Mesendoderm (in vitro differentiated cells): ENCODE data around the gene PRKCB.
A peak's percentile ranks its signal among the peaks of the same experiment; 100 is the strongest.

Experiments used
- DNase-seq: peaks from one replicate; pipeline ENCODE4 v3.0.0; 2013
- H2AK5ac ChIP-seq: 2 replicates; pipeline ENCODE4 v1.6.1; 2013; ENCODE audit warnings: low read length, inconsistent platforms
- H2BK120ac ChIP-seq: 2 replicates; pipeline ENCODE4 v1.6.1; 2013; ENCODE audit warnings: low read depth, mild to moderate bottlenecking, low read length, moderate library complexity, mixed read lengths
- H2BK15ac ChIP-seq: replicated peaks from 2 replicates; pipeline ENCODE4 v1.6.1; 2013; ENCODE audit warnings: low read depth, mild to moderate bottlenecking, moderate library complexity
- H2BK5ac ChIP-seq: 2 replicates; pipeline ENCODE4 v1.6.1; 2013; ENCODE audit warnings: low read length, inconsistent platforms
- H3K18ac ChIP-seq: 2 replicates; pipeline ENCODE4 v1.6.1; 2013; ENCODE audit warnings: mild to moderate bottlenecking, low read length, mixed read lengths
- H3K23ac ChIP-seq: one replicate; pipeline ENCODE4 v1.6.1; 2013; ENCODE audit warnings: low read length
- H3K27ac ChIP-seq: 2 replicates; pipeline ENCODE4 v1.5.1; 2013; ENCODE audit warnings: low read depth, mild to moderate bottlenecking, inconsistent platforms, low read length, moderate library complexity
- H3K27me3 ChIP-seq: 2 replicates; pipeline ENCODE4 v1.6.1; 2013; ENCODE audit warnings: low read length, control low read depth, mild to moderate bottlenecking, inconsistent platforms; ENCODE audit not compliant: insufficient read depth, poor library complexity
- H3K36me3 ChIP-seq: 2 replicates; pipeline ENCODE4 v1.6.1; 2013; ENCODE audit warnings: low read length, inconsistent platforms; ENCODE audit not compliant: control insufficient read depth, insufficient read depth
- H3K4ac ChIP-seq: one replicate; pipeline ENCODE4 v1.6.1; 2013; ENCODE audit warnings: low read depth, mild to moderate bottlenecking, low read length, moderate library complexity
- H3K4me1 ChIP-seq: 2 replicates; pipeline ENCODE4 v1.6.1; 2013; ENCODE audit warnings: low read depth, low read length, inconsistent platforms; ENCODE audit not compliant: control insufficient read depth
- H3K4me2 ChIP-seq: 2 replicates; pipeline ENCODE4 v1.6.1; 2013; ENCODE audit warnings: low read length
- H3K4me3 ChIP-seq: 2 replicates; pipeline ENCODE4 v1.5.1; 2013; ENCODE audit warnings: mild to moderate bottlenecking, low read length
- H3K56ac ChIP-seq: one replicate; pipeline ENCODE4 v1.6.1; 2013; ENCODE audit warnings: low read length
- H3K79me1 ChIP-seq: 2 replicates; pipeline ENCODE4 v1.6.1; 2013; ENCODE audit warnings: low read length, inconsistent platforms
- H3K79me2 ChIP-seq: 2 replicates; pipeline ENCODE4 v1.6.1; 2013; ENCODE audit warnings: mild to moderate bottlenecking, low read length; ENCODE audit not compliant: control insufficient read depth, insufficient read depth
- H3K9ac ChIP-seq: 2 replicates; pipeline ENCODE4 v1.6.1; 2013; ENCODE audit warnings: low read length, inconsistent platforms
- H4K5ac ChIP-seq: one replicate; pipeline ENCODE4 v1.6.1; 2013; ENCODE audit warnings: low read length
- H4K8ac ChIP-seq: one replicate; pipeline ENCODE4 v1.6.1; 2013; ENCODE audit warnings: low read depth, mild to moderate bottlenecking, control low read depth, low read length, moderate library complexity
- WGBS: extraction: QIAGEN DNeasy Blood & Tissue Kit; methylation state at CpG from one replicate; pipeline ENCODE4 v1.1.7; 2013; ENCODE audit warnings: low lambda C conversion rate, missing lambda C conversion rate; ENCODE audit not compliant: insufficient coverage; ENCODE audit errors: extremely low coverage; 5-methylcytosine and 5-hydroxymethylcytosine counted together

PRKCB gene

DNA sequence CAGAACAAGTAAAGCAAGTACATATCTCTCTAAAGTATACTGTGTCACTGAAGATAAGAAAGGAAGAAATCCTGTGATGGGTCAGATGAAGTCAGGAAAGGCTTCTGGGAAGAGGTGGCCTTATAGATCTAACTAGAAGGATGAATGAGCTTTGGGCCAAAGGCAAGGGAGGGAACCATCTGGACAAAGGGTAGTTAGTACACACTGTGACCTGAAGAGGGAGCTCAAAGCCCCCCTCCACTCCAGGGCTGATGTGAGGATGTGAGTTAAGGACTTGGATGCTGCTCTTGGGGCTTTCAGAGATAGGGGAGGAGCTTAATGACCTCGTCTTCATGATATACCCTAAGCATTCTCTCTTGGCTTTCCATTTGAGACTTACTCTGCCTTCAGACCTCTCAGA is 235.1 kb downstream of the PRKCB start:
- no peaks in the 10 kb centered on the region for H3K4me1 ChIP-seq
- H3K56ac ChIP-seq = no peak overlapping the region
- H3K18ac ChIP-seq = no peak overlapping the region
- H3K36me3 ChIP-seq = no peaks in the 10 kb centered on the region
- H2BK120ac ChIP-seq = no peak overlapping the region
- no peak overlapping the region for H4K8ac ChIP-seq
- no peak overlapping the region for H4K5ac ChIP-seq
- no peak overlapping the region for H3K23ac ChIP-seq
- no peaks in the 10 kb centered on the region for H3K79me2 ChIP-seq
- H3K27ac ChIP-seq = no peak overlapping the region
- no peak overlapping the region for H3K4me3 ChIP-seq
- H3K79me1 ChIP-seq = no peaks in the 10 kb centered on the region
- no peak overlapping the region for H2AK5ac ChIP-seq
- H3K27me3 ChIP-seq = no peaks in the 10 kb centered on the region
- WGBS = no CpG with 5 or more reads among the region's 1 CpG
- H3K9ac ChIP-seq = no peak overlapping the region
- no peak overlapping the region for H3K4ac ChIP-seq
- DNase-seq = peak; percentile 90
- H2BK5ac ChIP-seq = no peak overlapping the region
- H3K4me2 ChIP-seq = no peak overlapping the region
- H2BK15ac ChIP-seq = no peak overlapping the region

- no peaks in the 10 kb centered on the region for H3K79me2 ChIP-seq
- no peak overlapping the region for H3K27ac ChIP-seq
- H4K5ac ChIP-seq = no peak overlapping the region
- no peak for DNase-seq
- H3K4ac ChIP-seq = no peak overlapping the region
- no peak overlapping the region for H3K9ac ChIP-seq
- H3K4me3 ChIP-seq = no peak overlapping the region
- no peak overlapping the region for H3K4me2 ChIP-seq
- no peak overlapping the region for H2BK5ac ChIP-seq
- no peak overlapping the region for H3K56ac ChIP-seq
- H3K36me3 ChIP-seq = no peaks in the 10 kb centered on the region
- no peak overlapping the region for H2AK5ac ChIP-seq
- no peak overlapping the region for H3K18ac ChIP-seq
- WGBS = no CpG with 5 or more reads among the region's 8 CpGs
- H2BK120ac ChIP-seq = no peak overlapping the region
- no peak overlapping the region for H4K8ac ChIP-seq
- H3K23ac ChIP-seq = no peak overlapping the region
- H3K27me3 ChIP-seq = no peaks in the 10 kb centered on the region
- H3K79me1 ChIP-seq = no peaks in the 10 kb centered on the region
- H2BK15ac ChIP-seq = no peak overlapping the region
- H3K4me1 ChIP-seq = peaks cover 3% of the 10 kb centered on the region
Observed at GRCh38 chr16:24071666-24072360, 236.0 kb downstream of the PRKCB start.

DNA sequence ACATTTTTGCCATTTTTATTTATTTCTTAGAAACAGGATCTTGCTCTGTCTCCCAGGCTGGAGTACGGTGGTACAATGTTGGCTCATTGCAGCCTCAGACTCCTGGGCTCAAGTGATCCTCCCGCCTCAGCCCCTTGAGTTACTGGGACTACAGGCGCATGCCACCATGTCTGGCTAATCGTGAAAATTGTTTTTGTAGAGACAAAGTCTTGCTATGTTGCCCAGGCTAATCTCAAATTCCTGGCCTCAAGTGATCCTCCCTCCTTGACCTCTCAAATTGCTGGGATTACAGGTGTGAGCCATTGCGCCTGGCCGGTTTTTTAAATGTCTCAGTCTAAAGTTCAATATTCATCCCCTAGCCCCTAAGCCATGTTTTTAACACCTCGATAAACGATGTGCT is 237.5 kb downstream of the PRKCB start:
- no peak overlapping the region for H4K5ac ChIP-seq
- H2BK5ac ChIP-seq = no peak overlapping the region
- H3K79me2 ChIP-seq = no peaks in the 10 kb centered on the region
- H3K18ac ChIP-seq = no peak overlapping the region
- H3K27ac ChIP-seq = no peak overlapping the region
- no peak overlapping the region for H2BK15ac ChIP-seq
- no peak for DNase-seq
- H3K9ac ChIP-seq = no peak overlapping the region
- H2AK5ac ChIP-seq = no peak overlapping the region
- H4K8ac ChIP-seq = no peak overlapping the region
- H3K4me2 ChIP-seq = no peak overlapping the region
- no peak overlapping the region for H3K4me3 ChIP-seq
- H3K4ac ChIP-seq = no peak overlapping the region
- no CpG with 5 or more reads among the region's 8 CpGs for WGBS
- no peaks in the 10 kb centered on the region for H3K79me1 ChIP-seq
- H3K23ac ChIP-seq = no peak overlapping the region
- no peaks in the 10 kb centered on the region for H3K27me3 ChIP-seq
- H2BK120ac ChIP-seq = no peak overlapping the region
- no peak overlapping the region for H3K56ac ChIP-seq
- H3K4me1 ChIP-seq = peaks cover 3% of the 10 kb centered on the region
- no peaks in the 10 kb centered on the region for H3K36me3 ChIP-seq

DNA sequence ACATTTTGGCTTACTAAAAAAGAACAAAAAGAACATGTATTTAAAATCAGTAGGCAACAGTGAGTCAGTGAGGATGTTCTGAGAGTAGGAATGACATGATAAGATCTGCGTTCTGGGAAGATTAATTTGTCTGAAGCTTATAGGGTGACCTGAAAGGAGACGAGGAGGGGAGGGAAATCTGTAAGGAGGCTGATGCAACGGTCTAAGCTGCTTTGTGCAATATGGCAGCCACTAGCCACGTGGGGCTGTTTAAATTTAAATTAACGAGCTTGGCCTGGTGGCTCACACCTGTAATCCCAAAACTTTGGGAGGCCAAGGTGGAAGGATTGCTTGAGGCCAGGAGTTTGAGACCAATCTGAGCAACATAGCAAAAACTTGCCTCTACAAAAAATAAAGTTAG is 238.8 kb downstream of the PRKCB start:
- no peak for DNase-seq

GRCh38 chr16:24075302-24075701 is 239.5 kb downstream of the PRKCB start:
- H3K4me1 ChIP-seq = peaks cover 3% of the 10 kb centered on the region
- H3K4me3 ChIP-seq = no peak overlapping the region
- no peaks in the 10 kb centered on the region for H3K36me3 ChIP-seq
- H4K8ac ChIP-seq = no peak overlapping the region
- no peak overlapping the region for H3K56ac ChIP-seq
- H2BK5ac ChIP-seq = no peak overlapping the region
- no peak overlapping the region for H2AK5ac ChIP-seq
- no peak overlapping the region for H2BK15ac ChIP-seq
- H3K4me2 ChIP-seq = no peak overlapping the region
- no peak overlapping the region for H3K18ac ChIP-seq
- no peaks in the 10 kb centered on the region for H3K79me2 ChIP-seq
- no peak overlapping the region for H3K23ac ChIP-seq
- H3K27me3 ChIP-seq = no peaks in the 10 kb centered on the region
- no peak for DNase-seq
- no peak overlapping the region for H2BK120ac ChIP-seq
- H3K4ac ChIP-seq = no peak overlapping the region
- no peak overlapping the region for H3K27ac ChIP-seq
- WGBS = no CpG with 5 or more reads among the region's 1 CpG
- H4K5ac ChIP-seq = no peak overlapping the region
- no peaks in the 10 kb centered on the region for H3K79me1 ChIP-seq
- H3K9ac ChIP-seq = no peak overlapping the region

More for the DNA sequence above, 238.8 kb downstream of the PRKCB start:
- no peak overlapping the region for H2BK5ac ChIP-seq
- no peaks in the 10 kb centered on the region for H3K27me3 ChIP-seq
- no peak overlapping the region for H3K9ac ChIP-seq
- no CpG with 5 or more reads among the region's 5 CpGs for WGBS
- H4K5ac ChIP-seq = no peak overlapping the region
- no peak overlapping the region for H2BK120ac ChIP-seq
- H3K4ac ChIP-seq = no peak overlapping the region
- no peak overlapping the region for H3K27ac ChIP-seq
- no peaks in the 10 kb centered on the region for H3K79me1 ChIP-seq
- H3K18ac ChIP-seq = no peak overlapping the region
- peaks cover 3% of the 10 kb centered on the region for H3K4me1 ChIP-seq
- H2BK15ac ChIP-seq = no peak overlapping the region
- no peak overlapping the region for H3K56ac ChIP-seq
- H3K4me3 ChIP-seq = no peak overlapping the region
- no peak overlapping the region for H3K23ac ChIP-seq
- H4K8ac ChIP-seq = no peak overlapping the region
- no peaks in the 10 kb centered on the region for H3K79me2 ChIP-seq
- no peaks in the 10 kb centered on the region for H3K36me3 ChIP-seq
- H2AK5ac ChIP-seq = no peak overlapping the region
- H3K4me2 ChIP-seq = no peak overlapping the region
